Measurements from ENCODE around the gene PANK4.
A peak's percentile ranks its signal among the peaks of the same experiment; 100 is the strongest.

Gene PANK4

GRCh38 chr1:2528016-2528415 lies 1.6 kb upstream of the PANK4 start:
- DNase-seq = no peak

- no peak for DNase-seq
Observed at GRCh38 chr1:2527556-2527860, 1.1 kb upstream of the PANK4 start.

- DNase-seq = peak; percentile 30
Observed at GRCh38 chr1:2526824-2527555, 594 bp upstream of the PANK4 start.

GRCh38 chr1:2525572-2525919 lies 850 bp downstream of the PANK4 start:
- DNase-seq = no peak

GRCh38 chr1:2523891-2524609 lies 2.3 kb downstream of the PANK4 start:
- peak; percentile 33 for DNase-seq

GRCh38 chr1:2523191-2523890 lies 3.1 kb downstream of the PANK4 start:
- DNase-seq = no peak

- DNase-seq = no peak
Observed at GRCh38 chr1:2522230-2522629, 4.2 kb downstream of the PANK4 start.

- no peak for DNase-seq
Observed at GRCh38 chr1:2520806-2521205, 5.6 kb downstream of the PANK4 start.

- DNase-seq = no peak
Observed at GRCh38 chr1:2520206-2520605, 6.2 kb downstream of the PANK4 start.

- DNase-seq = no peak
Observed at GRCh38 chr1:2519729-2520128, 6.7 kb downstream of the PANK4 start.

- no peak for DNase-seq
Observed at GRCh38 chr1:2519029-2519685, 7.2 kb downstream of the PANK4 start.

- no peak for DNase-seq
Observed at GRCh38 chr1:2518528-2518927, 7.9 kb downstream of the PANK4 start.

GRCh38 chr1:2517966-2518365 lies 8.4 kb downstream of the PANK4 start:
- no peak for DNase-seq

- no peak for DNase-seq
Observed at GRCh38 chr1:2516946-2517345, 9.4 kb downstream of the PANK4 start.

- no peak for DNase-seq
Observed at GRCh38 chr1:2516124-2516523, 10.3 kb downstream of the PANK4 start.

GRCh38 chr1:2515763-2516080 lies 10.7 kb downstream of the PANK4 start:
- no peak for DNase-seq

GRCh38 chr1:2514863-2515762 lies 11.3 kb downstream of the PANK4 start:
- DNase-seq = no peak

- DNase-seq = no peak
Observed at GRCh38 chr1:2513939-2514652, 12.3 kb downstream of the PANK4 start.

- no peak for DNase-seq
Observed at GRCh38 chr1:2512862-2513421, 13.5 kb downstream of the PANK4 start.

GRCh38 chr1:2510366-2511155 lies 15.8 kb downstream of the PANK4 start:
- no peak for DNase-seq

- DNase-seq = no peak
Observed at GRCh38 chr1:2509589-2509988, 16.8 kb downstream of the PANK4 start.

All from effector CD4-positive, alpha-beta T cell (primary cell).